ENCODE data around the gene HBG1. TPM values are rescaled to one million over a fixed set of nuclear protein-coding genes. Genes with fewer than 3 reads are reported as not detected.

The HBG1 gene
- total RNA-seq, 2 donors from 2014 or later = not detected

DNA sequence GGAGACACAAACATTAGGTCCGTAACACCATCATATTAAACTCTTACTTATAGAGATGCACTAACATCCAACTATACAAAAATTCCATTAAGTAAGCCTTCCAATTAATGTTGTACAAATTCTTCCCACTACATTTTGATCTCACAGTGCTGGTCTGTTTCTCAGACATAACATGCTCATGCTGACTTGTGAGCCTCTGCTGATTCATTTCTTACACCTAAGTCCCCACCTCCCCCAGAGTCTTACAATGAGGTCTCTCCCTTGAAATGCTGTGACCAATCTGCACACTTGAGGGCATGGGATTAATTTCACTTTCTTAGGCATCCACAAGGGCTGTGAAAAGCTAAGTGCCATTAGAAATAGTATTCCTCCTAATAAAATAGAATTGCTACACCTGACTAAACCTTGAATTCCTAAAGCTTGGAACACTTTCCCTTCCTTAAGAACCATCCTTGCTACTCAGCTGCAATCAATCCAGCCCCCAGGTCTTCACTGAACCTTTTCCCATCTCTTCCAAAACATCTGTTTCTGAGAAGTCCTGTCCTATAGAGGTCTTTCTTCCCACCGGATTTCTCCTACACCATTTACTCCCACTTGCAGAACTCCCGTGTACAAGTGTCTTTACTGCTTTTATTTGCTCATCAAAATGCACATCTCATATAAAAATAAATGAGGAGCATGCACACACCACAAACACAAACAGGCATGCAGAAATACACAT is 2.0 kb downstream of the HBG1 start:
- ATAC-seq (no peak), DNase-seq (no peak)
- Histone ChIP-seq H3K27ac (no peak overlapping the region), H3K9me3 (no peaks in the 10 kb centered on the region), H3K27me3 (no peaks in the 10 kb centered on the region), H3K36me3 (replicated peaks in 1 of 2; ENCODE audit: insufficient read depth in 1 of 2, low read depth in 2 of 2) (no peaks in the 10 kb centered on the region), H3K4me3 (no peak overlapping the region), H3K4me1 (no peaks in the 10 kb centered on the region)
- WGBS, 2 donors = 75 to 77% methylated on average over 3 of the region's 3 CpGs
- intact Hi-C loops (cut with DNase I) = no loop called here
- TF ChIP-seq, protein P1, sequence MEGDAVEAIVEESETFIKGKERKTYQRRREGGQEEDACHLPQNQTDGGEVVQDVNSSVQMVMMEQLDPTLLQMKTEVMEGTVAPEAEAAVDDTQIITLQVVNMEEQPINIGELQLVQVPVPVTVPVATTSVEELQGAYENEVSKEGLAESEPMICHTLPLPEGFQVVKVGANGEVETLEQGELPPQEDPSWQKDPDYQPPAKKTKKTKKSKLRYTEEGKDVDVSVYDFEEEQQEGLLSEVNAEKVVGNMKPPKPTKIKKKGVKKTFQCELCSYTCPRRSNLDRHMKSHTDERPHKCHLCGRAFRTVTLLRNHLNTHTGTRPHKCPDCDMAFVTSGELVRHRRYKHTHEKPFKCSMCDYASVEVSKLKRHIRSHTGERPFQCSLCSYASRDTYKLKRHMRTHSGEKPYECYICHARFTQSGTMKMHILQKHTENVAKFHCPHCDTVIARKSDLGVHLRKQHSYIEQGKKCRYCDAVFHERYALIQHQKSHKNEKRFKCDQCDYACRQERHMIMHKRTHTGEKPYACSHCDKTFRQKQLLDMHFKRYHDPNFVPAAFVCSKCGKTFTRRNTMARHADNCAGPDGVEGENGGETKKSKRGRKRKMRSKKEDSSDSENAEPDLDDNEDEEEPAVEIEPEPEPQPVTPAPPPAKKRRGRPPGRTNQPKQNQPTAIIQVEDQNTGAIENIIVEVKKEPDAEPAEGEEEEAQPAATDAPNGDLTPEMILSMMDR (IDR thresholded peaks at IDR 0.05) = no peak
- TF ChIP-seq POLR2A (IDR thresholded peaks at IDR 0.05) = no peak

DNA sequence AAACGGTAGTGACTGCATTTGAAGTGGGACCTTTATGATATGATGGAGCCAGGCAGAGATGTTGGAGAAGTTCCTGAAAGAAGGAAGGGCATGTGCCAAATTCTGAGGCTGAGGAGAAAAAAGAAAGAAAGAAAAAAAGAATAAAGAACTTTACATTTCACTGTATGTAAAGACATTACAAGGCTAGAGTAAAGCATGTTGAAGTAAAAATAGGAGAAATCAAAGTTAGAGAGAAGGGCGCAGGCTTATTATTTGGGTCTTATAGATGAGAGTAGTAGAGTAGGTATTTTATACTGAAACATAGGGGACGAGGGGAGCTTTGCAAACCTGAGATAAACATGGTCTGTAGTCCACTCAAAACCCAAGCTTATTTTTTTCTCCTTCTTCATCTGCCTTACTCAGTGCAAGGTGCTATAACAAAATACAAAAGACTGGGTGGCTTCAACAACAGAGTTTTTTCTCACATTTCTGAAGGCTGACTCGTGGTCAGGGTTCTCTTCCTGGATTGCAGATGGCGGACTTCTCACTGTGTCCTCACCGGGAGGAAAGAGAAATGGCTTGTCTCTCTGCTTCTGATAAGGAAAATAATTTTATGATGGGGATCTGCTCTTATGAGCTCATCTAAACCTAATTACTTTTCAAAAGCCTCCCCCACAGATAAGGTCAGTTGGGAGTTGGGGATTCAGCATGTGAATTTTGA is 2.7 kb downstream of the HBG1 start:
- no peak for ATAC-seq
- no peaks in the 10 kb centered on the region for H3K36me3 ChIP-seq (replicated peaks in 1 of 2; ENCODE audit: insufficient read depth in 1 of 2, low read depth in 2 of 2)
- no peaks in the 10 kb centered on the region for H3K4me1 ChIP-seq
- no peak overlapping the region for H3K4me3 ChIP-seq
- intact Hi-C loops (cut with DNase I) = no loop called here
- TF ChIP-seq, protein P1 (IDR thresholded peaks at IDR 0.05) = no peak
- TF ChIP-seq POLR2A (IDR thresholded peaks at IDR 0.05) = no peak
- no peak overlapping the region for H3K27ac ChIP-seq
- 49 to 61% methylated on average over 6 of the region's 6 CpGs for WGBS, 2 donors
- no peaks in the 10 kb centered on the region for H3K27me3 ChIP-seq
- DNase-seq = no peak
- H3K9me3 ChIP-seq = no peaks in the 10 kb centered on the region

DNA sequence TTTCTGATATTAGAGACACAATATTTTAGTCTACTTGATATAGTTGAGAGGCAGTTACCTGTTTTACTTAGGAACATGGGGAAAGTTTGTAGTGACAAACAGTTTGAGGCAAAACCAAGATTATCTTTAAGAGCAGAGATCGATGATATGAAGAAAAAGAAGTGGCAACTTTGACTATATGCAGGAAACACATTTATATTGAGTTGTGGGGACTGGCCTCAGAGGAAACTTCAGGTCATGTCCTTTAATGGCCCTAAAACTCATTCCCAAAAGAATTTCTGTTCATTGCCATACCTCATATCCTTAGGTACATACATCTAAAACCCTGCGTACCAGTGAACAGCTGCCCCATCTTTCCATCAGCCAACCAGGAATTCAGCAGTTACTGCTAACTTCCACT is 4.5 kb downstream of the HBG1 start:
- Histone ChIP-seq H3K36me3 (replicated peaks in 1 of 2; ENCODE audit: insufficient read depth in 1 of 2, low read depth in 2 of 2) (no peaks in the 10 kb centered on the region), H3K4me1 (no peaks in the 10 kb centered on the region), H3K9me3 (no peaks in the 10 kb centered on the region), H3K27ac (no peak overlapping the region), H3K27me3 (no peaks in the 10 kb centered on the region), H3K4me3 (no peak overlapping the region)
- DNase-seq (no peak), ATAC-seq (no peak)
- 73 to 74% methylated on average over 2 of the region's 2 CpGs for WGBS, 2 donors
- intact Hi-C loops (cut with DNase I) = no loop called here
- no peak for TF ChIP-seq POLR2A (IDR thresholded peaks at IDR 0.05)
- TF ChIP-seq, protein P1 (IDR thresholded peaks at IDR 0.05) = no peak

DNA sequence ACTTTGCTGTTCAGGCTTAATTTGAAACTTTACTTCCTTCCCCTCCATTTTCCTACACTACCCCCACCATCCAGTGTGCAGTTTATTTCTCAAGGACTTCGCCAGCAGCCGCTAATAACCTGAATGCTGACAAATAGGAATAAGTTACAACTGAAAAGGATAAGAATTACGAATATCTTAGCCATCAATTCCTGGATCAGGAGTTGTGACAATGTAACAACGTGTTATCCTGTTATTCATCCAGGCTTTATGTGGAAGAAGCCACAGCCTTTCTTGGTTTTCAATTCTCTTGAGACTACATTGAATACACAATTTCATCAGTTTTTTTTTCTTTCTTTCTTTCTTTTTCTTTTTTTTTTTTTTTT is 5.9 kb downstream of the HBG1 start:
- Histone ChIP-seq H3K27ac (no peak overlapping the region), H3K36me3 (replicated peaks in 1 of 2; ENCODE audit: insufficient read depth in 1 of 2, low read depth in 2 of 2) (no peaks in the 10 kb centered on the region), H3K9me3 (no peaks in the 10 kb centered on the region), H3K4me3 (no peak overlapping the region), H3K27me3 (no peaks in the 10 kb centered on the region), H3K4me1 (no peaks in the 10 kb centered on the region)
- WGBS, 2 donors = 69 to 72% methylated on average over 4 of the region's 4 CpGs
- DNase-seq = no peak
- no peak for ATAC-seq
- TF ChIP-seq POLR2A (IDR thresholded peaks at IDR 0.05) = no peak
- TF ChIP-seq, protein P1 (IDR thresholded peaks at IDR 0.05) = no peak
- intact Hi-C loops (cut with DNase I) = no loop called here
